Measurements from ENCODE around the gene RHBDL3.

The RHBDL3 gene

DNA sequence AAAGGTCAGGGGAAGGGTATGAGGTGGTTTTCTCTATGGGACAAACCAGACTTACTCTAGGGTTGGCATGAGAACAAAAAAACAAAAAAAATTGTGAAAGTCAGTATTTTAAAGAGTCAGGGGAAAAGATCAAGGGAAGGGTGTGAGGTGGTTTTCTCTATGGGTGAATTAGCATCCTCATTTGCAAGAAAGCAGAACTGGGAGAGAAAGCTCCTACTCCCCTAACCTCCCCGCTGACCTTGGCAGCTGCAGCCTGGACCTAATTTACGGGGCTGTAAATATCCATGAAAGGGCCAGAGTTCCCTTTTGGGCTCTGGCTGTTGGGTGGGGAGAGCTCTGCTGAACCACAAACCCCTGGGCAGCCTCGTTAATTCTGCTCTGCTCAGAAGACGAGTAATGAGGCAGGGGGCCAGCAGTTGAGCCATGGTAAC is 10.6 kb downstream of the RHBDL3 start:
- Histone ChIP-seq H3K4me1 (ENCODE audit: control insufficient read depth, insufficient read depth, low read length) (peaks cover 31% of the 10 kb centered on the region), H3K4me3 (ENCODE audit: insufficient read depth, low read depth, low read length) (no peak overlapping the region)
- WGBS, 2 experiments = 51 to 55% methylated on average over 4 of the region's 4 CpGs

DNA sequence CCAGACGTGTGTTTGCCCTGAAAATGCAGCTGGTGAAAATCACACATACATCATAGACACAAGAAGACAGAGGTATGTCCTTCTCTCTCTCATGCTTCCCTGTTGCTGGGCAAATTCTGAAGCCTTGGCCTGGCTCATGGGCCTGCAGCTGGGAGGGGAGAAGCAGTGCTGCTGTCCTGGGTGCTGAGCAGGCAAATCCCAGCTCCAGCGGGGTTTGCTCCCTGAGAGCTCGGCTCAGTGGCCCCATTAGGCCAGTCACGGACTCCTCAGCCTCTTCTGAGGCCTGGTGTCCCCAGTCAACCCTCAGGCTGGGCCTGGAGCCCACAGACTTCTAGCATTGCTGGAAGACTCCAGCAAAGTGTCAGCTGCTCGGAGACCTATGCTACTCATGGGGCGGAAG is 11.7 kb downstream of the RHBDL3 start:
- H3K4me1 ChIP-seq (ENCODE audit: control insufficient read depth, insufficient read depth, low read length) = peaks cover 35% of the 10 kb centered on the region
- 65 to 70% methylated on average over 6 of the region's 6 CpGs for WGBS, 2 experiments
- no peaks in the 10 kb centered on the region for H3K36me3 ChIP-seq (ENCODE audit: control insufficient read depth, insufficient read depth, low read length)
- no peak overlapping the region for H3K4me3 ChIP-seq (ENCODE audit: insufficient read depth, low read depth, low read length)
- no peaks in the 10 kb centered on the region for H3K9me3 ChIP-seq (ENCODE audit: control insufficient read depth, low read length)
- H3K27ac ChIP-seq (ENCODE audit: insufficient read depth, low read depth, low read length, poor library complexity, severe bottlenecking) = no peak overlapping the region
- H3K27me3 ChIP-seq (ENCODE audit: control insufficient read depth, insufficient read depth, low read length, poor library complexity, severe bottlenecking) = no peaks in the 10 kb centered on the region

More for the DNA sequence above, 10.6 kb downstream of the RHBDL3 start:
- Histone ChIP-seq H3K36me3 (ENCODE audit: control insufficient read depth, insufficient read depth, low read length) (no peaks in the 10 kb centered on the region), H3K9me3 (ENCODE audit: control insufficient read depth, low read length) (no peaks in the 10 kb centered on the region), H3K27ac (ENCODE audit: insufficient read depth, low read depth, low read length, poor library complexity, severe bottlenecking) (no peak overlapping the region), H3K27me3 (ENCODE audit: control insufficient read depth, insufficient read depth, low read length, poor library complexity, severe bottlenecking) (no peaks in the 10 kb centered on the region)

DNA sequence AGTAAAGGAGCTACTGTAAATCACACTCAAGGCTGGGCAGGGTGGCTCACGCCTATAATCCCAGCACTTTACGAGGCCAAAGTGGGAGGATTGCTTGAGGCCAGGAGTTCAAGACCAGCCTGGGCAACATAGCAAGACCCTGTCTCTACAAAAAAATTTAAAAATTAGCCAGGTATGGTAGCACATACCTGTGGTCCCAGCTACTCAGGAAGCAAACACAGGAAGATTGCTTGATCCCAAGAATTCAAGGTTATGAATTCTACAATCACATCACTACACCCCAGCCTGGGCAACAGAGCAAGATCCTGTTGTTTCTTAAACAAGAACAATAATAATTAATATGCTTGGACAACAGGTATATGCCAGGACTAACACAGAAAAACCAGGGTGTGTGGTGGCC is 13.2 kb downstream of the RHBDL3 start:
- Histone ChIP-seq H3K36me3 (ENCODE audit: control insufficient read depth, insufficient read depth, low read length) (no peaks in the 10 kb centered on the region), H3K9me3 (ENCODE audit: control insufficient read depth, low read length) (no peaks in the 10 kb centered on the region), H3K4me3 (ENCODE audit: insufficient read depth, low read depth, low read length) (no peak overlapping the region), H3K27ac (ENCODE audit: insufficient read depth, low read depth, low read length, poor library complexity, severe bottlenecking) (no peak overlapping the region), H3K4me1 (ENCODE audit: control insufficient read depth, insufficient read depth, low read length) (peaks cover 31% of the 10 kb centered on the region), H3K27me3 (ENCODE audit: control insufficient read depth, insufficient read depth, low read length, poor library complexity, severe bottlenecking) (no peaks in the 10 kb centered on the region)
- 91 to 96% methylated on average over 2 of the region's 2 CpGs for WGBS, 2 experiments

DNA sequence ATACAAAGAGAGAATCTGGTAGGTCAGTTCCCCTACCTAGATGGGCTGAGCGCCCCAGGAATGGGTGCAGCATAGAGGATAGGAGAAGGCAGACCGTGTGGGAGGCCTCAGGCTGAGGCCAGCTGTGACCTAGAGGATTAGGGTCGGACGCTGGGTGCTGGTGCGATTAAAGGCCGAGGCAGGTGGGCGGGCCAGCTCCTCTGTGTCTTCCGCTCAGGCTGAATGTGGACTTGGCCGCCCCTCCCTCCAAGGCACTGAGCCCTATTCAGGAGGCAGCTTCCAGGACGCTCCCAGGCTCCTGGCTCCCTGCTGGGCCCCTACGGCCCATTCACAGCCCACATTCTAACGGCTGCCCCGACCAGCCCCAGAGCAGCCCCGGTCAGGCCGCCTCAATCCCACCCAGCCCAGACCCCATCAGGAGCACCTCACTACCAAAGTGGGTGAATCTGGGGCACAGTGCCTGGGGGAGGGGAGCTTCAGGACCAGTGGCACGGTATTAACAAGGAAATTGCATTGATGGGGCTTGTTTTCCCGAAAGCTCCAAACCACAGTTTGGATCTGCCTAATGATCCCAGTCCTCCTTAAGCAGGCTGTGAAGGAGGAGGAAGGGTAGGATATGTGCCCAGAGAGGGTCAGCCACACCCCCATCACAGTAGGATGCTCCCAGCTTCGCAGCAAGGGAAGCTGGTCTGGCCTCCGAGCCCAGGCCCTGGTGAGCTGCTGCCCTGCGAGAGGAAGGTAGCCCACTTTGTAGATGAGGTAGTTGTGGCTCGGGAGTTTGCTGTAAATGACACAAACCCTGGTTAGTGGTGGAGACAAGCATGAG is 14.5 kb downstream of the RHBDL3 start:
- WGBS, 2 experiments = 10 to 11% methylated on average over 21 of the region's 21 CpGs
- Histone ChIP-seq H3K4me3 (ENCODE audit: insufficient read depth, low read depth, low read length) (no peak overlapping the region), H3K9me3 (ENCODE audit: control insufficient read depth, low read length) (no peaks in the 10 kb centered on the region), H3K27me3 (ENCODE audit: control insufficient read depth, insufficient read depth, low read length, poor library complexity, severe bottlenecking) (no peaks in the 10 kb centered on the region), H3K36me3 (ENCODE audit: control insufficient read depth, insufficient read depth, low read length) (no peaks in the 10 kb centered on the region), H3K4me1 (ENCODE audit: control insufficient read depth, insufficient read depth, low read length) (peaks cover 31% of the 10 kb centered on the region), H3K27ac (ENCODE audit: insufficient read depth, low read depth, low read length, poor library complexity, severe bottlenecking) (no peak overlapping the region)

DNA sequence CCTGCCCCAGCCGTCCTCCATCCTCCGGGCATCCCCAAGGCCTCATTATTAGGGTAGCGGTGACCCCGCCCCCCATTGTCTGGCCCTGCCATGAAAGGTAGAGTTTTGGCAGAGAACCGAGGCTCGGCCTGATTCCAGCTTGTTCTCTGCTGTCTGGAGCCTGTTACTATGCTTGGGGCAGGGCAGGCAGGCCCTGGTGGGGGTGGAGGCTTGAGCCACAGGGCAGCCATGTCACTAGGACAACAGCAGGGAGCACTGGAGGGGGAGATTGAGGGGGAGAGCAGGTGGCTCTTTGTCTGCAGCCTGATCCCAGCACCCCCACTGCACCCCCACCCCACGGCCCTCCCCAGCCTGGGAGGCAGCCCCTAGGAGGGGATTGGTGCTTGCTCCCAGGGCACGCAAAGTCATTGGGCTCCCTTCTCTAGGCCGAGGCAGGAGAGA is 15.4 kb downstream of the RHBDL3 start:
- peaks cover 26% of the 10 kb centered on the region for H3K4me1 ChIP-seq (ENCODE audit: control insufficient read depth, insufficient read depth, low read length)
- no peaks in the 10 kb centered on the region for H3K9me3 ChIP-seq (ENCODE audit: control insufficient read depth, low read length)
- H3K27ac ChIP-seq (ENCODE audit: insufficient read depth, low read depth, low read length, poor library complexity, severe bottlenecking) = peak overlapping the region; percentile 0
- H3K27me3 ChIP-seq (ENCODE audit: control insufficient read depth, insufficient read depth, low read length, poor library complexity, severe bottlenecking) = no peaks in the 10 kb centered on the region
- H3K36me3 ChIP-seq (ENCODE audit: control insufficient read depth, insufficient read depth, low read length) = no peaks in the 10 kb centered on the region
- WGBS, 2 experiments = 12 to 18% methylated on average over 9 of the region's 9 CpGs
- no peak overlapping the region for H3K4me3 ChIP-seq (ENCODE audit: insufficient read depth, low read depth, low read length)

DNA sequence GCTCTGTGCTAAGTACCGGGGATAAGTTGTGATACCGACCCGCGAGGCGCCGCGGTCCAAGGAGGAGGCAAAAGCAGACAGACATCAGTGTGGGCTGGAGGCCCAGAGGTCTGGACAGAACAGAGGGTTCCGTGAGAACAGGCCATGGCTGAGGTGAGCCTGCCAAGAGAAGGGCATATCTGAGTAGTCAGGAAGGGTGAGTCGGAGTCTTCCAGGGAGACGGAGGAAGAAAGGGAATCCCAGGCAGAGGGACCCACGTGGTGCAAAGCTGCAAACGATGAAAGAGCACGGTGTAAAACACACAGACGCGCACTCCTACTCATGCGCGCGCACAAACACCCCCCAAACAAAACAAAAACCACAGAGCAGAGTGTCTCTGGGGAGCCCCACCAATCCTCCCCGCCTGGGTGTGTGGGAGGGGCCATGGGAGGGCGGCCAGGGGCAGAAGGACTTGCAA is 18.1 kb downstream of the RHBDL3 start:
- no peaks in the 10 kb centered on the region for H3K36me3 ChIP-seq (ENCODE audit: control insufficient read depth, insufficient read depth, low read length)
- H3K4me3 ChIP-seq (ENCODE audit: insufficient read depth, low read depth, low read length) = no peak overlapping the region
- no peaks in the 10 kb centered on the region for H3K9me3 ChIP-seq (ENCODE audit: control insufficient read depth, low read length)
- H3K27ac ChIP-seq (ENCODE audit: insufficient read depth, low read depth, low read length, poor library complexity, severe bottlenecking) = no peak overlapping the region
- no peaks in the 10 kb centered on the region for H3K27me3 ChIP-seq (ENCODE audit: control insufficient read depth, insufficient read depth, low read length, poor library complexity, severe bottlenecking)
- H3K4me1 ChIP-seq (ENCODE audit: control insufficient read depth, insufficient read depth, low read length) = peaks cover 23% of the 10 kb centered on the region
- WGBS, 2 experiments = 89 to 94% methylated on average over 20 of the region's 20 CpGs

DNA sequence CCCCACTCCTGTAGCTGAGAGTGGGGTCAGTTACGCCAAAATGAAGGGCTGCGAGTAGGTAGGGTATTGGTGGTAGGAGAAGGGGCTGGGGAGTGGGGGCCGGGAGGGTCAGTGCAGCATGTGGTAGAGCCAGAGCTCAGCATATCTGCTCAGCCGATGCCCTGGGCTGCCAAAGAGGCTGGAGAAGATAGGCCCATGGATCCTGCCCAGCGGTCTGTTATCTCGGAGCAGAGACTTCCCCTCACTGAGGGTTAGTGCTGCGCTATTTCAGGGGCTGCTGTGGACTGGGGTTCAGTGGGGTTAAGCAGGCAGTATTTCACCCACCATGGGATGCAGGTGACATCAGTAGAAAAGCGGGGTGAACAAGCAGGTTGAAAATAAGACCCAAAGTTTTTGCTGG is 19.7 kb downstream of the RHBDL3 start:
- peaks cover 18% of the 10 kb centered on the region for H3K4me1 ChIP-seq (ENCODE audit: control insufficient read depth, insufficient read depth, low read length)
- no peak overlapping the region for H3K4me3 ChIP-seq (ENCODE audit: insufficient read depth, low read depth, low read length)
- H3K9me3 ChIP-seq (ENCODE audit: control insufficient read depth, low read length) = no peaks in the 10 kb centered on the region
- H3K27ac ChIP-seq (ENCODE audit: insufficient read depth, low read depth, low read length, poor library complexity, severe bottlenecking) = no peak overlapping the region
- H3K27me3 ChIP-seq (ENCODE audit: control insufficient read depth, insufficient read depth, low read length, poor library complexity, severe bottlenecking) = no peaks in the 10 kb centered on the region
- no peaks in the 10 kb centered on the region for H3K36me3 ChIP-seq (ENCODE audit: control insufficient read depth, insufficient read depth, low read length)
- 94 to 96% methylated on average over 8 of the region's 8 CpGs for WGBS, 2 experiments

DNA sequence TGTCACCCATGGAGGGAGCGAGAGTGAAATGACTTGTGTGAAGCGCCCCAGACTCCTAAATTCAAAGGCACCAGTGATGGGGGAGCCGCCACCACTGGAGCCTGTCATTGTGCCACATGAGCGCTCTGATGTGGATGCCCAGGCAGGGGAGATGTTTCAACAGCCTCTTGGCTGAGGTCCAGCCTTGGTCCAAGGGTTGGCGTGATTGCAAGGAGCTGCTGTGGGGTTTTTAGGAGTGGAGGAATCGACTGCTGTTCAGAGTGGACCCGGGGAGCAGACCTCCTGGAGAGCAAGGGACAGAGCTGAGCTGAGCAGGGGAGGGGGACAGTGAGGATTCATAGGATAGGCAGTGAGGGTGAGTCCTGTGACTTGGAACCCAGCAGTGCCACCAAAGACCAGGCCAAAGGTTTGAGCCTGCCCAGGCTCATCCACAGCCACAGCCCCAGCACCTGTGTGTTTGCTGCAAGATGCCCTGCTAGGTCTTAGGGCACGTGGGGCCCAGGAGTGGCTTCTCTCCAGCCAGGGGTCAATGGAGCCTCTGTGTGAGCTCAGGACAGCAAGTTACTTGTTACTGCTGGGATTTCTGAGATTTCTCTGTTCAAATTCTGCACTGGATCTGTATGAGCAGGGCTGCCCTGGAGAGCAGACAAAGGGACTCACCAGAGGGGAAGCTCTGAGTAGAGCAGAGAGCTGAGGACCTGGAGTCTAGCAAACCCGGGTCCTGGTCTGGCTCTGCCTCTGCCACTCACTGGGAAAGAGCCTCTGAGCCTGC is 20.3 kb downstream of the RHBDL3 start:
- WGBS, 2 experiments = 89 to 90% methylated on average over 9 of the region's 9 CpGs
- Histone ChIP-seq H3K36me3 (ENCODE audit: control insufficient read depth, insufficient read depth, low read length) (no peaks in the 10 kb centered on the region), H3K4me3 (ENCODE audit: insufficient read depth, low read depth, low read length) (no peak overlapping the region), H3K4me1 (ENCODE audit: control insufficient read depth, insufficient read depth, low read length) (peaks cover 12% of the 10 kb centered on the region), H3K9me3 (ENCODE audit: control insufficient read depth, low read length) (no peaks in the 10 kb centered on the region), H3K27ac (ENCODE audit: insufficient read depth, low read depth, low read length, poor library complexity, severe bottlenecking) (no peak overlapping the region), H3K27me3 (ENCODE audit: control insufficient read depth, insufficient read depth, low read length, poor library complexity, severe bottlenecking) (no peaks in the 10 kb centered on the region)

DNA sequence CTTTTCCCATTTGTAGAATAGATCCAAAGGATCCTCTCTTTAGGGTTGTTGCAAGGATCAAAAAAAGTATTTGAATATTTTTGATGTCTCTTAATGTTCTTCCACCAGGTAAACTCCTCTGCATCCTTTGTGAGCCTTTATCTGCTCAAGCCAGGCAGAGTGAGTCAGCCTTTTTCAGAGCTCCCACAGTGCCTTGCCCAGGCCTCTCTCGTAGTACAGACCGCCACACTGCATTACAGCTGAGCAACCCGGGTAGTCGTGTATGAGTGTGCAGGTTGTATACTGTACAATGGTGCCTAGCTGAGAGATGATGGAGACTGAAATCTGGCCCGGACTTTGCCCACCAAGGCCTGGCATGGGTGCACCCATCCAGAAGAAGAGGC is 20.9 kb downstream of the RHBDL3 start:
- 93 to 96% methylated on average over 5 of the region's 5 CpGs for WGBS, 2 experiments
- Histone ChIP-seq H3K36me3 (ENCODE audit: control insufficient read depth, insufficient read depth, low read length) (no peaks in the 10 kb centered on the region), H3K4me1 (ENCODE audit: control insufficient read depth, insufficient read depth, low read length) (peaks cover 6% of the 10 kb centered on the region), H3K27me3 (ENCODE audit: control insufficient read depth, insufficient read depth, low read length, poor library complexity, severe bottlenecking) (no peaks in the 10 kb centered on the region), H3K4me3 (ENCODE audit: insufficient read depth, low read depth, low read length) (no peak overlapping the region), H3K9me3 (ENCODE audit: control insufficient read depth, low read length) (no peaks in the 10 kb centered on the region), H3K27ac (ENCODE audit: insufficient read depth, low read depth, low read length, poor library complexity, severe bottlenecking) (no peak overlapping the region)

DNA sequence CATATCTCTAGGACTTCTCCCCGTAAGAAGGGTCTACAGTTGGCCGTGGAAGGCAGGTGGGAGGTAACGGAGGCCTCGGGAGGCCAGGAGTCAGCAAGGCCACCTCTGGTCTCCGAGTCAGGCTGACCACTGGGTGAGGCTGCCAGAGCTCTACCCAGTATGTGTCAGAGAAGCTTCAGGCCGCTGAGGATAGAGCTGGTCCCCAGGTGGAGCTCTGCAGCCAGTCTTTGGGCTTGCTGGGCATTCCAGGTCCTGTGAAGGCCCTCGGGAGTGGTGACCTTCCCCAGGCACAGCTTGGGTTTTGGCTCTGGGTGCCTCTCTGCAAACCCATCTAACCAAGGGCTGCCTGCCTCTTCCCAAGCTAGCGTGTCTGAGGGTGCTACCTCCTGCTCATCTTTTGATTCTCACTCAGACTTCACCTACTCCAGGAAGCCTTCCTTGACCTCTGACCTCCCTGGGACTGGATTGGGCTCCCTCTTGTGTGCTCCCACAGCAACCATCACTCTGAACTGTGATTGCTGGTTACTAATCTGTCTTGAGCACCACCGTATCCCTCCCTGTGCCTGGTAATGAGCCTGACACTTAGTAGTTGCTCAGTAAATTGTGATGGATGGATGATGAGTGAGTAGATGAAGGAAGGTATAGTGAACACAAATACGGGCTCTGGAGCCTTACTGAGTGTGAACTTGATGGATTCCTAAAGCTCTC is 22.3 kb downstream of the RHBDL3 start:
- 89 to 92% methylated on average over 10 of the region's 10 CpGs for WGBS, 2 experiments
- Histone ChIP-seq H3K36me3 (ENCODE audit: control insufficient read depth, insufficient read depth, low read length) (no peaks in the 10 kb centered on the region), H3K27me3 (ENCODE audit: control insufficient read depth, insufficient read depth, low read length, poor library complexity, severe bottlenecking) (no peaks in the 10 kb centered on the region), H3K9me3 (ENCODE audit: control insufficient read depth, low read length) (no peaks in the 10 kb centered on the region), H3K4me3 (ENCODE audit: insufficient read depth, low read depth, low read length) (no peak overlapping the region), H3K27ac (ENCODE audit: insufficient read depth, low read depth, low read length, poor library complexity, severe bottlenecking) (no peak overlapping the region), H3K4me1 (ENCODE audit: control insufficient read depth, insufficient read depth, low read length) (peaks cover 4% of the 10 kb centered on the region)
